GM18520 (cell line): ENCODE data around the gene TMEM37.

Experiments used
- ATAC-seq: cut with Tn5 transposase; IDR thresholded peaks from one replicate; pipeline ENCODE4 v1.9.1; 2021; ENCODE audit not compliant: unreplicated experiment

The TMEM37 gene

GRCh38 chr2:119417908-119418307, 13.7 kb upstream of the TMEM37 start:
- ATAC-seq, result no peak

GRCh38 chr2:119419065-119419464, 12.6 kb upstream of the TMEM37 start:
- ATAC-seq, result no peak

- ATAC-seq, result no peak
Measured at GRCh38 chr2:119419803-119420508, 11.7 kb upstream of the TMEM37 start.

GRCh38 chr2:119421304-119421703, 10.3 kb upstream of the TMEM37 start:
- ATAC-seq, result no peak

GRCh38 chr2:119421741-119422140, 9.9 kb upstream of the TMEM37 start:
- no peak for ATAC-seq

- no peak for ATAC-seq
Measured at GRCh38 chr2:119422360-119423107, 9.1 kb upstream of the TMEM37 start.

- ATAC-seq, result no peak
Measured at GRCh38 chr2:119423108-119423444, 8.6 kb upstream of the TMEM37 start.

GRCh38 chr2:119423811-119424210, 7.8 kb upstream of the TMEM37 start:
- ATAC-seq, result no peak

- ATAC-seq, result no peak
Measured at GRCh38 chr2:119424284-119425118, 7.2 kb upstream of the TMEM37 start.

- ATAC-seq, result no peak
Measured at GRCh38 chr2:119425119-119425405, 6.6 kb upstream of the TMEM37 start.

GRCh38 chr2:119425620-119426395, 5.8 kb upstream of the TMEM37 start:
- no peak for ATAC-seq

- ATAC-seq, result no peak
Measured at GRCh38 chr2:119426396-119426675, 5.3 kb upstream of the TMEM37 start.

- no peak for ATAC-seq
Measured at GRCh38 chr2:119426801-119427395, 4.8 kb upstream of the TMEM37 start.

GRCh38 chr2:119427756-119428155, 3.9 kb upstream of the TMEM37 start:
- ATAC-seq, result no peak

GRCh38 chr2:119428488-119429224, 3.0 kb upstream of the TMEM37 start:
- ATAC-seq, result no peak

- no peak for ATAC-seq
Measured at GRCh38 chr2:119429225-119429981, 2.3 kb upstream of the TMEM37 start.

- ATAC-seq, result no peak
Measured at GRCh38 chr2:119430023-119430498, 1.6 kb upstream of the TMEM37 start.

- no peak for ATAC-seq
Measured at GRCh38 chr2:119431976-119432850, 559 bp downstream of the TMEM37 start.
